Islet of Langerhans (tissue), 1 donor: ENCODE measurements around the gene DGCR2.
"Not testable (repeated sequence)": the region's sequence is repeated elsewhere in the genome, so short reads cannot be mapped to it uniquely, and the experiment has no call there.

ENCODE experiments used
- FAIRE-seq: peaks from one replicate; lab custom pipeline; 2011; peaks lifted over from hg19 to GRCh38; lab: Jason Lieb, UNC

DGCR2 gene

DNA sequence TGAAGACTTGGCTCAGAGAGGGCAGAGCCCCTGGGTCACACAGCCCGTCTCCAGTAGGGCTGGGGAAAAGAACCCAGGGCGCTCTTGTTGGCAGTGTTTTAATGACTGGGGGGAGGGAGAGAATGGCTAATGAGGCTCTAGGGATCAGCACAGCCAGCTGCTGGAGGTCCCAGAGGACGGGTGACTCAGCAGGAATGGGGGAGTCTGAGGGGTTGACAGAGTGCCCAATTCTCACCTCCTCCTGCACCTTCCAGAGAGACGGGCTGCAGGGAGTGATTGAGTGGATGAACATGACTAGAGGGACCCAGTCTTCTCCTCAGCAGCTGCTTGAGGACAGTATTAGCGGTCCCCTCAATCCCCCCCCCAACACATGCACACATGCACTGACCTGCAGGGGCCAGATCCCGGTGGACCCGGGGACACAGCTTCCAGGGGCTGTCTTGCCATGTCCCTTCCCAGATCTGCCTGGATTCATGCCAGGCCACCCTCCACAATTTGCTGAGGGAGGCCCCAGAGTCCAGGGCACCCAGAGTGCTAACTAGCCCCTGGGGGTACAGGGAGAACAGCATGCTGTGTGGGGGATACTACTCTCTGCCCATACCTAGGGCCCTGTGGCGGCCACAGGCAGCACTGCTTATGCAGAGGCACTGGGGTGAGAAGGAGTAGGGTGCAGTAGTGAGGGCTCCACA, 94.7 kb downstream of the DGCR2 start:
- not testable (repeated sequence) for FAIRE-seq

- FAIRE-seq: not testable (repeated sequence)
Measured at GRCh38 chr22:19026080-19026479, 96.1 kb downstream of the DGCR2 start.

- not testable (repeated sequence) for FAIRE-seq
Measured at GRCh38 chr22:19024956-19025489, 97.2 kb downstream of the DGCR2 start.

DNA sequence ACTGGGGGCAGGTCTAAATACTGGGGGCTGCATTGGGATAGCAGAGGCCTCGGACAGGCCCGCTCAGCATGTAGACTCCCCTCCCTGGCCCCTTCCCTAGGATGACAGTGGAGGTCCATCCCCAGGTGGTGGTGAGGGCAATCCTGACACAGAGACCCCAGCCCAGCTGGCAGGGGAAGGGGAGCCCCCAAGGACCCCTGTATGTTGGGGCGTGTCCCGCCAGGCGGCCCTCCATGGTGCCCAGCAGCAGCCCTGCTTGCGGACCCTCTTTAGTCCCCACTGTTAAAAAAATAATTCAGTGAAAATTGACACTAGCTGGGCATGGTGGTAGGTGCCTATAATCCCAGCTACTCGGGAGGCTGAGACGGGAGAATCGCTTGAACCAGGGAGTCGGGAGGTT, 98.3 kb downstream of the DGCR2 start:
- FAIRE-seq: not testable (repeated sequence)

- peak; percentile 13 for FAIRE-seq
Measured at GRCh38 chr22:19022755-19023154, 99.5 kb downstream of the DGCR2 start.

- FAIRE-seq: no peak
Measured at GRCh38 chr22:19019679-19020032, 102.6 kb downstream of the DGCR2 start.

- no peak for FAIRE-seq
Measured at GRCh38 chr22:19019029-19019678, 103.1 kb downstream of the DGCR2 start.

- FAIRE-seq: no peak
Measured at GRCh38 chr22:19018256-19018655, 104.0 kb downstream of the DGCR2 start.

- no peak for FAIRE-seq
Measured at GRCh38 chr22:19016081-19016766, 106.0 kb downstream of the DGCR2 start.

- FAIRE-seq: no peak
Measured at GRCh38 chr22:19014886-19015285, 107.3 kb downstream of the DGCR2 start.

DNA sequence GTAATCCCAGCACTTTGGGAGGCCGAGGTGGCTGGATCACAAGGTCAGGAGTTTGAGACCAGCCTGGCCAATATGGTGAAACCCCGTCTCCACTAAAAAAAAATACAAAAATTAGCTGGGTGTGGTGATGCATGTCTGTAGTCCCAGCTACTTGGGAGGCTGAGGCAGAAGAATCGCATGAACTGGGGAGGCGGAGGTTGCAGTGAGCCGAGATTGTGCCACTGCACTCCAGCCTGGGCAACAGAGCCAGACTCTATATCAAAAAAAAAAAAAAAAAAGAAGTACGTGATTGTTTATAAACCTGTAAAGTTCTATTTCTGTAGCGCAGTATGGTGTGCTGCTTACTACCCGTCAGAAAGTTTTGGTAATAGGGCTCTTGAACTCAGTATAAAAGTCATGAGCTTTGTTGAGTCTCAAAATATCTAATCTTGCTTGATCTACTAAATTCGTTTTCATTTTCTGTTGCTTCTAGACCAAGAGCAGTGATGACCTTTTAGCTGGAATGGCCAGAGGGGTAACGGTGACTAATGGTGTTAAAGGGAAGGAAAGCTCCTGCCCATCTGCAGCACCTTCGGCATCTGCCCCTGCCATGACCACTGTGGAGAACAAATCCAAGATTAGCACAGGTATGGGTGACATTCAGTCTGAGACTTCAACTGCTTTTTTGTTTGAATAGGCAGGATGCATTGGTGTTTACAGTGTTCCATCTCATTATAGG, 108.2 kb downstream of the DGCR2 start:
- FAIRE-seq: not testable (repeated sequence)

DNA sequence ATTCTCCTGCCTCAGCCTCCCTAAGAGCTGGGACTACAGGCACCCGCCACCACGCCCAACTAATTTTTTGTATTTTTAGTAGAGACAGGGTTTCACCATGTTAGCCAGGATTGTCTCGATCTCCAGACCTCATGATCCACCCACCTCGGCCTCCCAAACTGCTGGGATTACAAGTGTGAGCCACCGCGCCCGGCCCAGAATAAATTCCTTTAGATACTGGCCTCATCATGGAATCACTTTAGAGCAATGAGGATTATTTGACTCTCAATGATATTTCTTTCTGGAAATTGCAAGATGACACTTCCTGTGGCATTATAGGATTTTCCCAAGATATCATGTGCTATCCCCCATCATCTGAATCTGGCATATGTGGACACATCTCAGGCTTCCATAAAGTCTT, 108.8 kb downstream of the DGCR2 start:
- FAIRE-seq: not testable (repeated sequence)

DNA sequence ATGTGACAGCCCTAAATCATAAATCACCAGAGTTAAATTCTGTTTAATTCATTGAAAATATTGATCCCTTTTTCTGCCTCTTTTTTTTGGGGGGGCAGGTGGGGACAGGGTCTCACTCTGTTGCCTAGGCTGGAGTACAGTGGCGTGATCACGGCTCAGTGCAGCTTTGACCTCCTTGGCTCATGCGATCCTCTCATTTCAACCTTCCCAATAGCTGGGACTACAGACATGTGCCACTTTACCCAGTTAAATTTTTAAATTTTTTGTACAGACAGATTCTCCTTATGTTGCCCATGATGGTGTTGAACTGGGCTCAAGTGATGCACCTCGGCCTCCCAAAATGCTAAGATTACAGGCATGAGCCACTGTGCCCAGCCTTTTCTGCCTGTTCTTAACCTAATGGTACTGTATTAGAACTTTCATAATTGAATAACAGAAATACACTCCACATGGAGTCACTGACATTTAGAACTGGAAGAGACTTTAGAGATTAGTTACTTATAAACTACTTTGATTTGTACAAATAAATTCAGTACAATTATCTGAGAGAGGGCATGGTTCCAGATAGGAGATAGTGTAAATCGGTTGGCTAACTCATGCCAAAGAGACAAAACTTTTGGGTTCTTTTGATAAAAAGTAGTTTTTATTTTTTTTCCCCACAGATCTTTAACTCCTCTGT, 109.8 kb downstream of the DGCR2 start:
- no peak for FAIRE-seq

DNA sequence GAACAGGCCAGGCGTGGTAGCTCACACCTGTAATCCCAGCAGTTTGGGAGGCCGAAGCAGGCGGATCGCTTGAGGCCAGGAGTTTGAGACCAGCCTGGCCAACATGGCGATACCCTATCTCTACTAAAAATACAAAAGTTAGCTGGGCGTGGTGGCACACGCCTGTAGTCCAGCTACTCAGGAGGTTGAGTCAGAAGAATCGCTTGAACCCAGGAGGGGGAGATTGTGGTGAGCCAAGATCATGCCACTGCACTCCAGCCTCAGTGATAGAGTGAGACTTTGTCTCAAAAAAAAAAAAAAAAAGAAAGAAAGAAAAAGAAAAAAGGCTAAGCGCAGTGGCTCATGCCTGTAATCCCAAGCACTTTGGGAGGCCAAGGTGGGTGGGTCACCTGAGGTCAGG, 110.6 kb downstream of the DGCR2 start:
- not testable (repeated sequence) for FAIRE-seq

DNA sequence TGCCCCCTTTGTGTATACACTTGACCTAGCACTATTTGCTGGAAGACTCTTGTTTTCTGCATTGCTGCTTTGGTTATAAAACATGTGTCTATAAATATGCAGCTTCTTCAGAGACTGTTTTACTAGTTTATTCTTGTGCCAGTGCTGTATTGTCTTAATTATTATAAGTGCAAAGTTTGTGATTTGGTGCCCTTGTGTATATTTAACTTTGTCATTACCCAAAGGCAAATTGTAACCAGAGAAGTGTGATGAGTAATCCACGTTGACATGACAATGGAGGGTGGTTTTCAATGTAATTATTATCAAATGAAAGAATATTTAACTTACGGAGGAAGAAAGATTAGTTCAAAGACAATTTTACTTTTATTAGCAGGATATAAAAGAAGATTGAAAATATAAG, 111.1 kb downstream of the DGCR2 start:
- peak; percentile 92 for FAIRE-seq

DNA sequence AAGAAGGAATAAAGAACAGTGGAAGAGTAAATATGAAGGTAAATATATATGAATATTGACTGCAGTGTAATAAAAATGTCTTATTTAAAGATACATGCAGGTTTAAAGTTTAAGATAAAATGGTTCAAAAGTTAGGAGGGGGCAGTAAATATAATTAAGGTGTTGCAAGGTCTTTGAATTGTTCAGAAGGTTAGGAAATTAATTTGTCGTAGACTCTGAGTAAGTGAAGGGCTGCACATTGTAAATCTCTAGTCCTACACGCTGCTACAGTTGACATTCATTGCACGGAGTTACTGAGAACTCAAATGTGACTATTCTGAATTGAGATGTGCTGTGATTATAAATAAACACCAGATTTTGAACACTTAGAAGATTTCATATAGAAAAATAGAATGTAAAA, 116.3 kb downstream of the DGCR2 start:
- peak; percentile 36 for FAIRE-seq

DNA sequence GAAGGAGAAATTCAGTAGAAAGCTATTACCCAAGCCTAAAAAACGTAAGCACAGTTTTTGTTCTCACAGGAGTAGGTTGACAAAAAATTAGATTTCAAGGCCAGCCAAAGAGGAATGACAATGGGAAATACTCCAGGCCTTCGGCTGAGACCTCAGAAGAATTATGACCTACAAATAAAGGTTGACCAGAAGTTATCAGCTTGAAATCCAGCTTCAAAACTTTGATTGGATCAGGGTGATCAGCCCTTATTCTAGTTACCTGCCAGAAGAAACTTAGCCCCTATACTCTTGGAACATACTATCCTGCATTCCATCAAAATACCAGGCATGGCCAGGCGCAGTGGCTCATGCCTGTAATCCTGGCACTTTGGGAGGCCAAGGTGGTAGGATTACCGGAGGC, 117.7 kb downstream of the DGCR2 start:
- no peak for FAIRE-seq

DNA sequence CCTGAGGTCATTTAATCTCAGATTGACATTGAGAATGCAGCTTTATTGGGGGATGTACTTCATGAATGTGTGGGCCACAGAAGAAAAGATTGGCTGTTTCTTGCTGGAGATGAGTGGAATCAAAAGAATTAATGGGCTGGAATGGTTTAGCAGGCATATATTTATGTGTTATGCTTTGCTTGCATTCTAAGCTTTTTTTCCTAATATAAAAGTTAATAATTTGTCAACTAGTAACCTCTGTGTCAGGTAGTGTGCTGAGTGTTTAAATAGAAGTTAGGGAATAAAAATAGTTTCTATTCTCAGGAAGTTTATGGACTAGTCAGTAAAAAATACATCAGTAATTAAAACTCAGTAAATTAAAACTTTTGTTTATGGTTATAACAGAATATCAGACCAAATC, 118.7 kb downstream of the DGCR2 start:
- no peak for FAIRE-seq

GRCh38 chr22:19002684-19003038, 119.6 kb downstream of the DGCR2 start:
- no peak for FAIRE-seq

DNA sequence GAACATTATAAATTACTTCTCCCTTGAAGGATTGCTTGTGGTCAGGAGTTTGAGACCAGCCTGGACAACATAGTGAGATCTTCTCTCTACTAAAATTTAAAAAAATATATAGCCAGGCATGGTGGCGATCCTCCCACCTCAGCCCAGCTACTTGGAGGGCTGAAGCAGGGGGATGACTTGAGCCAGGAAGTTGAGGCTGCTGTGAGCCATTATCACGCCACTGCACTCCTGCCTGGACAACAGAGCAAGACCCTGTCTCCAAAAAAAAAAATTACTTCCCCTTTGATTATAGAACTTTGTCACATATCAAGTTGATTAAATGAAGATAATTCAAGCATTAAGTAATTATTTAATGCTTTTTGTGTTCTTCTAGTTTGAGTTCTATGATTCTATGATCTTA, 121.0 kb downstream of the DGCR2 start:
- peak; percentile 45 for FAIRE-seq

- FAIRE-seq: not testable (repeated sequence)
Measured at GRCh38 chr22:19000106-19000505, 122.1 kb downstream of the DGCR2 start.

GRCh38 chr22:18999416-18999815, 122.8 kb downstream of the DGCR2 start:
- FAIRE-seq: no peak
